Fibroblast of the aortic adventitia (primary cell): ENCODE measurements around the gene BCAS3. TPM values are rescaled to one million over a fixed set of nuclear protein-coding genes. Genes with fewer than 3 reads are reported as not detected.
A peak's percentile ranks its signal among the peaks of the same experiment; 100 is the strongest.
"Not testable (repeated sequence)": the region's sequence is repeated elsewhere in the genome, so short reads cannot be mapped to it uniquely, and the experiment has no call there.

Experiments
- DNase-seq: peaks from one replicate; pipeline ENCODE4 v3.0.0-alpha.2; 2010; ENCODE audit warnings: low read depth
- H3K4me3 ChIP-seq: 2 replicates; pipeline ENCODE4 v1.5.1; 2011; ENCODE audit warnings: low read depth, mild to moderate bottlenecking, control low read depth, low read length, moderate library complexity
- total RNA-seq: library from RNA; depleted of rRNA; stranded (reverse); fragments of >200 nt; gene quantifications from 2 replicates; pipeline ENCODE4 v1.2.3, GENCODE V29; 2012; ENCODE audit warnings: low replicate concordance
- TF ChIP-seq, protein P1 (sequence below): IDR thresholded peaks from 2 replicates; pipeline ENCODE4 v1.5.1; 2011; ENCODE audit warnings: mild to moderate bottlenecking, low read length, control low read depth, inconsistent platforms; ENCODE audit not compliant: insufficient read depth

BCAS3 gene
- total RNA-seq, 1 donor: 29.6 TPM

DNA sequence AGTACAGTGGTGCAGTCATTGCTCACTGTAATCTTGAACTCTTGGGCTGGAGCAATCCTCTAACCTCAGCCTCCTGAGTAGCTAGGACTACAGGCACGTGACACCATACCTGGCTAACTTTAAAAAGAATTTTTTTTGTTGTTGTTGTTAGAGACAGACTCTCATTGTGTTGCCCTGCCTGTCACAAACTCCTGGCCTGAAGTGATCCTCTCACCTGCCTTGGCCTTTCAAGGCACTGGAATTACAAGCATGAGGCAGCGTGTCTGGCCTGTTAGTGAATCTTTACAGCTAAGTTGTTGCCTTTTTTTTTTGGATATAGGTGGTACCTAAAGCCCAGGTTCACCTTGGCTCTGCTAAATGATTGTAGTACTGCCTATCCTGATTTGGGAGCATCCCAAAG is 290.6 kb downstream of the BCAS3 start:
- TF ChIP-seq, protein P1, sequence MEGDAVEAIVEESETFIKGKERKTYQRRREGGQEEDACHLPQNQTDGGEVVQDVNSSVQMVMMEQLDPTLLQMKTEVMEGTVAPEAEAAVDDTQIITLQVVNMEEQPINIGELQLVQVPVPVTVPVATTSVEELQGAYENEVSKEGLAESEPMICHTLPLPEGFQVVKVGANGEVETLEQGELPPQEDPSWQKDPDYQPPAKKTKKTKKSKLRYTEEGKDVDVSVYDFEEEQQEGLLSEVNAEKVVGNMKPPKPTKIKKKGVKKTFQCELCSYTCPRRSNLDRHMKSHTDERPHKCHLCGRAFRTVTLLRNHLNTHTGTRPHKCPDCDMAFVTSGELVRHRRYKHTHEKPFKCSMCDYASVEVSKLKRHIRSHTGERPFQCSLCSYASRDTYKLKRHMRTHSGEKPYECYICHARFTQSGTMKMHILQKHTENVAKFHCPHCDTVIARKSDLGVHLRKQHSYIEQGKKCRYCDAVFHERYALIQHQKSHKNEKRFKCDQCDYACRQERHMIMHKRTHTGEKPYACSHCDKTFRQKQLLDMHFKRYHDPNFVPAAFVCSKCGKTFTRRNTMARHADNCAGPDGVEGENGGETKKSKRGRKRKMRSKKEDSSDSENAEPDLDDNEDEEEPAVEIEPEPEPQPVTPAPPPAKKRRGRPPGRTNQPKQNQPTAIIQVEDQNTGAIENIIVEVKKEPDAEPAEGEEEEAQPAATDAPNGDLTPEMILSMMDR: no peak
- no peak for DNase-seq
- H3K4me3 ChIP-seq: no peak overlapping the region

DNA sequence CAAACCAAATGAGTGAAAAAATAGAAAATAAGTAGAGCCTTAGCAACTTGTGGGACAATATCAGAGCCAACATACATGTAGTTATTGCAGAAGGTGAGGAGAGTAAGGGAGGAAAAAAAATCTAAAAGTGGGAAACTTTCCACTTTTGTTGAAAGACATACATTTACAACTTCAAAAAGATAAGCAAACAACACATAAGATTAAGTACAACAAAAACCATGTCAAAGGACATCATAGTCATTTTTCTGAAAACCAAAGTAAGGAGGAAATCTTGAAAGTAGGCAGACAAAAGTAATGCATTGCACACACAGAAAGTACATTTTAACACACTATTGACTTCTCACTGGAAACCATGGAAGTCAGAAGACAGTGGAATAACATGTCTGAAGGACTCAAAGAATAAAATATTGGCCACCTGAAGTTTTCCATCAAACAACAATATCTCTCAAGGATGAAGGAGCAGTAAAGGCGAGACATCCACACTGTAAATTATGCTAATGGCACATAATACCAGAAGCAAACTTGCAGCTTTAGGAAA is 291.9 kb downstream of the BCAS3 start:
- H3K4me3 ChIP-seq: no peak overlapping the region
- DNase-seq: no peak
- TF ChIP-seq, protein P1: no peak

- H3K4me3 ChIP-seq: no peak overlapping the region
- TF ChIP-seq, protein P1: no peak
- DNase-seq: no peak
These were observed 293.1 kb downstream of the BCAS3 start for GRCh38 chr17:60970741-60971140.

- H3K4me3 ChIP-seq: no peak overlapping the region
- TF ChIP-seq, protein P1: peak; percentile 68
- peak; percentile 70 for DNase-seq
These were observed 294.1 kb downstream of the BCAS3 start for GRCh38 chr17:60971515-60972369.

DNA sequence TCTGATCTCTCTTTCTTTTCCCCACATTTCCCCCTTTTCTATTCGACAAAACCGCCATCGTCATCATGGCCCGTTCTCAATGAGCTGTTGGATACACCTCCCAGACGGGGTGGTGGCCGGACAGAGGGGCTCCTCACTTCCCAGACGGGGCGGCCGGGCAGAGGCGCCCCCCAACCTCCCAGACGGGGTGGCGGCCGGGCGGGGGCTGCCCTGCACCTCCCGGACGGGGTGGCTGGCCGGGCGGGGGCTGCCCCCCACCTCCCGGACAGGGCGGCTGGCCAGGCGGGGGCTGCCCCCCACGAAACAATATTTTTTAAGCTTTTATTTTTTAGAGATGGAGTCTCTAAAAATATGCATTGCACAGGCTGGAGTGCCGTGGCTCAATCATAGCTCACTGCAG is 299.2 kb downstream of the BCAS3 start:
- DNase-seq, H3K4me3 ChIP-seq: not testable (repeated sequence)

DNA sequence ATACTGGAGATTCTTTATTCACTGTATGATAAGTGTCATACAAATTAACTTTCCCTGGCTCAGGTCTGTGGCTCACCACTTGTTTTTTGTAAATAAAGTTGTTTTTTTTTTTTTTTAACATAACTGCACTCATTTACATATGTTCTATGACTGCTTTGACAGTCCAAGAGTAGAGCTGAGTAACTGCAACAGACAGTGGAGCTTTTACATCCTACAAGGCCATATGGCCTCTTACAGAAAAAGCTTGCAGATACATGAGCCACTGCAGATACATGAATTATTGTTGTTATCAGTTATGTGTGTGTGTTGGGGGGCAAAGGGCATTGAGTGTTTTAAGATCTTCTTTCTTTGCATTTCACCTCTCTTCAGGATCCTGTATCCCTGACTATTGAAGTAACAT is 311.7 kb downstream of the BCAS3 start:
- no peak overlapping the region for H3K4me3 ChIP-seq
- no peak for DNase-seq
- TF ChIP-seq, protein P1: no peak

DNA sequence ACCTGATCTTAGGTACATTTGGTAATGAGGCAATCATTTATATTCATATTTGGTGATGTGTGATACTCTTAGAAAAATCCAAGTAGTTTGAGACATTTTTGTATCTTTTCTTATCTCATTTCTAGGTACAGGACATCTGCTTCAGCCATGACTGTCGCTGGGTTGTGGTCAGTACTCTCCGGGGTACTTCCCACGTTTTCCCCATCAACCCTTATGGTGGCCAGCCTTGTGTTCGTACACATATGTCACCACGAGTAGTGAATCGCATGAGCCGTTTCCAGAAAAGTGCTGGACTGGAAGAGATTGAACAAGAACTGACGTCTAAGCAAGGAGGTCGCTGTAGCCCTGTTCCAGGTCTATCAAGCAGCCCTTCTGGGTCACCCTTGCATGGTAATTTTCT is 312.2 kb downstream of the BCAS3 start:
- TF ChIP-seq, protein P1: no peak
- H3K4me3 ChIP-seq: no peak overlapping the region
- no peak for DNase-seq
